CD4-positive, alpha-beta T cell treated with Interleukin-4 for 1 hour (primary cell): Measurements from ENCODE around the gene CHMP6.

Experiments used
- DNase-seq, 2 donors: peaks; one replicate each; pipeline ENCODE4 v3.0.0-alpha.2; 2020 to 2022

The CHMP6 gene

DNA sequence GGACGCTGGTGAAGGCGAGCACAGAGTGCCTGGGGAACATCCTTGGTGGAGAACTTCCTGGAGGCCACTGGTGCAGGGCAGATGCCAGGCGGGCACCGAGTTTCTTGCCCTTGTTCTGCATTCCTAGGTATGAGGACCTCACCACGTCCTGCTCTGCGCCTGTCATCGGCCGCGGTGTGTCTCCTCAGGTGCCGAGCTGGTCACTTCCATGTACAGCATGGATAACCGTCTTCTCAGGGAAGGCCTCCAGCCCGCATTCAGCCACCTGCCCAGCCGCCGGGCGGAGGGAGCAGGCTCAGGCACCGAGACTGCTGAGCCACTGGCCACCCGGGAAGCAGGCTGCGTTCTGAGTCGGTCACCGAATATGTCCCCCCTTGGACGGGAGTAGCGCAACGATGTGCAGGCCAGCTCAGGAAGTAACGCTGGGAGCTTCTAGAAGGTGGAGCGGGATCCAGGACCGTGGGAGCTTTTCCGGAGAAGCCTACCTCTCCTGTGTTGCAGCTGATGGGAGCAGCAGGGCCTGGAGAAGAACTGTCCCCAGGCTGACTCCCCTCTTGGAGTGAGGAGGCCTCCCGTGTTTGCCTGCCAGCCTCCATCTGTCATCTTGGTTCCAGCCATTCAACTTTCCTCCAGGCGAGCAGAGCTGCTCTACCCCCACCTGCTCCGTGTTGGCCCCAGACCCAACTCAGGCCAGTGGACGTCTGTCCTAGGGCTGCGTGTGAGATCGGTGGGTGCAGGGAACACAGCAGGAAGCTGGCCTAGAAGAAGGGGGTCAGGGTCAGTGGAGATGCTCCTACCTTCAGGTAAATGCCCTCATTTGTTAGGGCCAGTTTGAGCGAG lies 41.2 kb downstream of the CHMP6 start:
- no peak for DNase-seq

- DNase-seq = no peak
Measured at GRCh38 chr17:81033535-81034167, 42.0 kb downstream of the CHMP6 start.

GRCh38 chr17:81034168-81034777 lies 42.6 kb downstream of the CHMP6 start:
- DNase-seq = no peak

DNA sequence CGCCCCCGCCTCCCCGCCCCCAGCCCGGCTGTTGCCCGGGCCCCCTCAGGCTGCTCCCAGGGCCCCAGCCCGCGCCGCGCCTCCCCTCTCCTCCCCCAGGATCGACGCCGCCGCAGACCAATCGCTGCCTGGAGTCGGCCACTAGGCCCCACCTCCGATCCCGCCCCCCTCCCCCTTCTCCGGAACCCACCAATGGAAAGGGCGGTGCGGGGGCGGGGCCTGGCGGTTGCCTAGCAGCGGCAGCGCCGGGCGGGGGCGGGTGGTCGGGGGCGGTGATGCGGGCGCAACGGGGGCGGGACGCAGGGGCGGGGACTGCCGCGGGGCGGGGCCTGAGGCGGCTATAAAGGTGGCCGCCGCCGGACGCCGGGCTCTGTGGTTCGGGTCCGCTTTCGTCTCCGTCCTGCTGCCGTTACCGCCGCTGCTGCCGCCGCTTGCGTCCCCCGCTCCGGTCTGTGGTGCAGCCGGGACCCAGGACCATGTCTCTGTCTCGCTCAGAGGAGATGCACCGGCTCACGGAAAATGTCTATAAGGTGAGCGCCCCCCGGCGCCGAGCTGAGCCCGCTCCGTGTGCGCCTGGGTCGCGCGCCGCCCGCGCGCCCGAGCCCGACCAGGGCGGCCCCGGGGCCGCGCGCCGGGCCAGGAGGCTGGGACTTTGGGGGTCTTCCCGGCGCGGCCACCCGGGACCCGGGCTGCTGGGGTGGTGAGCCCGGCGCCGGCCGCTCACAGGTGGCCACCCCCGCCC lies 43.3 kb downstream of the CHMP6 start, which contains the start of gene BAIAP2:
BAIAP2 (plus strand) TSS at position 373 of the 742 bp plus-strand sequence; CDS start at position 477, 104 bp downstream.
- DNase-seq = peak; percentile 95 to 96

- no peak for DNase-seq
Measured at GRCh38 chr17:81035521-81036196, 44.0 kb downstream of the CHMP6 start.

- no peak for DNase-seq
Measured at GRCh38 chr17:81036197-81036941, 44.7 kb downstream of the CHMP6 start.

DNA sequence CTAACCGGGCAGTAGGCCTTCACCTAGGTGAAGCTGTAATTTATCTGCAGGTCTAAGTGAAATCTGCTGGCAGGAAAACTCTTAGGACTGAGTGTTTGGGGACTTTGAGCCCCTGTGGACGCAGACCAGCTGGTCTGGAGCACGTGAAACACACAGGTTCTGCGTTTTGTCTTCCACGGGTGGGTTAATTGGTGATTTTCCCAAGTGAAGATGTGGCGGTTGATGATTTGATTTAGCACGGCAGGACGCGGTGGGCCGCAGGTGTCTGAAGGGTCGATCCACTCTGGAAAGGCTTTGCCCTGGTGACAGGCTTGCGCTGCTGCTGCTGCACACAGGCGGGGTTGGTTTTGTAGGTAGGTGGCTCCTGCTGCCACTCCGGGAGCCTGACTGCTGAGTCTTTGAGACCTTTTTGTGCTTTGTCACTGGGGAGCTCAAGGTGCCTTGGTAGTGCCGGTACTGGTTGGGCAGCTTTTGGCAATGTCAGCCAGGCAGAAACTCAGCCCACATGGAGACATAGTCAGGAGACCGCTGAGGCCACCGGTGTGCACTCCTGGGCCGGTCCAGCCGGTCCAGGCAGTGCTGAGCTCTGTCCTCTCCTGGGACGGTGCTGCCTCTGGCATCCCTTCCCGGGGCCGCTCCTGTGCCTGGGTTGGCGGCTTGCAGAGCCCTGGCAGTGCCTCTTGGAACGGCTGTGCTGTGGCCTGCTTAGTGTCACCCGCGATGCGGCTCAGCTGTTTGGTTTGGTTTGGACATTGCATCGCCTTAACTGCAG lies 45.6 kb downstream of the CHMP6 start:
- DNase-seq = no peak

- no peak for DNase-seq
Measured at GRCh38 chr17:81037798-81038733, 46.4 kb downstream of the CHMP6 start.

DNA sequence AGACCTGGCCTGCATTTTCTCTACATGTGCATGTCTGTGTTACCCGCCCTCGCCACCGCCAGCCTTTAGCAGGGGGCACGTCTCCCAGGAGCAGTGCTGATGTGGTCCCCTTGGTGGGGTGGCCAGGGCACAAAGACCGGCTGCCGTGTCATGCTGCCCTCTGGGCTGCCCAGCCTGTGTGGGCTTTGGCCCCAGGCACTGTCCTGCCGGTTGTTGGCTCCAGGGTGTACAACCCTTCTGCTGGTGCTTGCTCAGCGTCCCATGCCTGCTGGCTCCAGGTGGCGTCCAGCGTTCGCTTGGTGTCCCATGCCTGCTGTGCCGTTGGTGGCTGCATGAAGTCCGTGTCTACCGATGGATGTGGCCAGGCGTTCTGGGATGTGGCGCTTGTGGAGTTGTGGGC lies 47.5 kb downstream of the CHMP6 start:
- DNase-seq = no peak

DNA sequence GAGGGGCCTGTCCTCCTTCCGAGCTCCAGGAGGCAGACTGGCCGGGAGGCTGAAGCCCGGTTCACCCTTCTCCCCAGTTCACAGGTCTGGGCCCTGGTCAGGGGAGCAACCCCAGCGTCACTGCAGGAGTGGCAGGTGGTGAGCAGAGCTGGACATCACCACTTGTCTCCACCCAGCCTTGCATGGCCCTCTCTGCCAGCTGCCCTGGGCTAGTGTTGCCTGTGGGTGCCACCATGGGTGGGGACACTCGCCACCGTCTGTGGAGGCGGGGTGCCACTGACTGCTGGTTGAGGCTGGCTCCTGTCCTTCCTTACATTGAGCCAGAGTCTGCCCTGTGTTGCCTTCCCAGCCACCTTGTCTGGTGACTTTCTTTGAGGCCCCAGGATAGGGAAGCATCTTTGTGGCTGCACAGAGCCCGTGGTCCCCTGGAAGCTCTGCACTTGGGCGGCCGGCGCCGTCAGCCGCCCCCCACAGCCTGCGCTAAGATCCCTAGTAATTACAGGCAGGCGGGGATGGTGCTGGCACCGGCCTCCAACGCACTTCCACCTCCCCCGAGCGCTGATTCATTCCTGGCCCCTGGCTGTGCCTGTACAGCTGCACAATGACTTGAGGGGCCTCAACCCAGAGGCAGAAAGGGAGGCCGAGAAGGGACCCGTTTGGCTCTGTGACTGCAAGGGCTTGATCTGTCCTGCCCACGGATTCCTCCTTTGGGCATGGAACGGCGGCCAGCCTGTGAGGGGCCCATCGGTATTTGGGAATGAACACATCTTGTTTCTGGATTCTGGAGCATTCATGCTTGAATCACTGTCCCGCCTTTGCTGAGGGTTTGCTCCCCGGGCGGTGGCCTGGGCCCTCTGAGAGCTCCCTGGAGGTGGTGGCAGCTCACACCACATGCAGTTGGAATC lies 48.5 kb downstream of the CHMP6 start:
- no peak for DNase-seq

DNA sequence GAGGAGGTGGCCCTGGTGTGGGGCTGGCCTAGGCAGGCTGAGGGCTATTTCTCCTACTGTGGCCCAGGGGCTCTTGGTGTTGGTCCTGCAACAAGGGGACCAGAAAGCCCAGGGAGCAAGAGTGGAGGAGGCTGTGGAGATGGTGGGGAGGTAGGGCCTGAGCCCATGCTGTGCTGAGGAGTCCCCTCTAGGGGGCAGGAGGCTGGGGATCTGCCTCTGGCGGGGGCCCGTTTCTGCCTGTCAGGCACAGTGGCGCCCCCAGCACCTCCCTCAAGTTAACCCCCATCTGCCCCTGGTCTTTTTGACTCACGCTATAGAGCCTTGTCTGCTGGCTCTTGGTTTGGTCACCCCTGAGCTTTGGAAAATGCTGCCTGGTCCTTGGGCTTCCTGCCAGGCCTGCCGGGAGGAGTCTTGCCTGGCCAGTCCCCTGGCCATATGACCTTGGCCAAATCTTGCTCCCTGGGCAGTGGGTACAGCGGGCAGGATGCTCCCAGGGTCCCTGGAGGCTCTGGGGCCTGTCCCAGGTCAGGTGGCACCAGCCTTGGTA lies 49.2 kb downstream of the CHMP6 start:
- no peak for DNase-seq

- DNase-seq = no peak
Measured at GRCh38 chr17:81042606-81043005, 51.0 kb downstream of the CHMP6 start.

DNA sequence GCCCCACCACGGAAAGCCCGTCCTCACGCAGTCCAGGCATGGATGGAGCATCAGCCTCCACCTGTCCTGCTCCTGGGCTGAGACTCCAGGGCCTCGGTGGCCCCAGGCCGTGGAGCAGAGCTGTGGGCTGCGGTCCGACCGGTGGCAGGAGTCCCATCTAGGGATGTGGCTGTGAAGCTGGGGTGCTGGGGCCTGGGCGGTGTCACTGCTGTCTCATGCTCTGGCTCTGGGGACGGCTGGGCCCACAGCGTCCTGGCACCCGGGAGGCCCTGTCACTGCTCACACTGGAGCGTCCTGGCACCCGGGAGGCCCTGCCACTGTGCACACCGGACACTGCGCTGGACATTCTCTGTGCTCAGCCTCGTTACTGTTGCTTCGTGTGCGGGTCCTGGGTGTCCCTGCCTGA lies 51.7 kb downstream of the CHMP6 start:
- DNase-seq = no peak

DNA sequence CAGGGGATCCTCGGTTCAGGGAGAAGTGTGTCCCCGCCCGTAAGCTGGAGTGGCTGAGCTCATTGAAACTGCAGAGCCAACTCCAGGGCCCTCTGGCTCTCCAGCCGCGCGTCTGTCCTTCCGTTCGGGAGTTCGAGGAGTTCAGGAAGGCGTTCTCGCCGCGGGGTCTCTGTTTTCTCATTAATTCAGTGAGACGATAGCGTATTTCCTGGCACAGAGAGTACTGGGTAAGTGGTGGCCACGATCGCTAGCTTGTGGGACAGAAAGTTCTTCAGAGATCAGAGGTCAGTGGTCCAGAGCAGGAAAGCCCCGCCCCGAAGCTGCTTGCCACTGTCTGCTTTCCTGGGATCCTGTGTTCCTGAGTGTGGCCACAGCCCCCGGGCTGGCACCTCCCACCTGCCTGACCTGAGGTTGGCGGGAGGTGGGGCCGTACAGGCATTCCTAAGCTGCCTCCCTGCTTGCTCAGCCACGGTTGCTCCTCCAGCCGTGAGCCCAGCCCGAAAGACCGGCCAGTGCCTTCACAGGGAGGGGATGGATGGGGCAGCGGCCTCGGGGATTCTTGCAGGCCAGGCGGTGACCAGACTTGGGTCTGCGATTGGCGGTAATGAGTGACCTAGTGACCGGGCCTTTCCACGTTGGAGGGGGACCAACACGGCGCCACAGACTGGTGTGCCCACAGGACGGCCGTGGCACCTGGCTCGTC lies 52.2 kb downstream of the CHMP6 start:
- DNase-seq = no peak

GRCh38 chr17:81044428-81044763 lies 52.8 kb downstream of the CHMP6 start:
- DNase-seq = no peak

DNA sequence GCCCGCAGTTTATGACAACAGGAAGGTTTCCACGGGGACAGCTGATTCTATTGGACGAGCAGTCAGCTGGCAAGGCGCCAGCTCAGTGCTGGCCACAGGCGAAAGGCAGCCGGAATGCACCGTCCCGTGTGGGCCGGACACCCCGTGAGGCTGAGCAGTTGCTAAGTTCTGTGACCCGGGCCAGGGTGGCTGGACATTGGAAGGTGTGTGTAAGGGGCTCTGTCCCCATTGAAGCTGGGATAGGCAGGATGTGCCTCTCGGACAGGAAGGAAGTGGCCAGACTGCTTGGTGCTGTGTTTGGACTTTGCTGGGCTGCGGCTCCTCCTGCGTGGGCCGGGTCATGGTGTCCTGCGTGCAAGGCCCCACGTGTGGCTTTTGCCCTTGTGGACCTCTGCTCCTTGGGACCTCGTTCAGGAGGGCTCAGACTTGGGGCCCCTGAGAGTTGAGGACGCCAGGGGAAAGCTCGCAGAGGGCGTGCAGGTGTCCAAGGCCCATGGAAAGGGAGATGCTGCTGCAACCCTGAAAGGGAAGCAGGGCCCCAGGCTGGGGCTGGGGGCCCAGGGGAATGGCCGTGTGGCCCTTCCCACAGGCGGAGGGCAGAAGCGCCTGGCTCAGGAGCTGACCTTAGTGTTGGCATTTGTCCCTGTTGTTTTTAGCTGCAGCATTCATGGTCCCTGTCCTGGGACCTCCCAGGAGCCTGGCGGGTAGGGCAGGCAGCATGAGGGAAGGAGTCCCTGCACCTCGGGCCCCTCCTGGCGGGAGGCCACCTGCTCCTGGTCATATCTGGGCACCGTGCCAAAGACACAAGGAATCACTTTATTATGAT lies 53.3 kb downstream of the CHMP6 start:
- DNase-seq = no peak

DNA sequence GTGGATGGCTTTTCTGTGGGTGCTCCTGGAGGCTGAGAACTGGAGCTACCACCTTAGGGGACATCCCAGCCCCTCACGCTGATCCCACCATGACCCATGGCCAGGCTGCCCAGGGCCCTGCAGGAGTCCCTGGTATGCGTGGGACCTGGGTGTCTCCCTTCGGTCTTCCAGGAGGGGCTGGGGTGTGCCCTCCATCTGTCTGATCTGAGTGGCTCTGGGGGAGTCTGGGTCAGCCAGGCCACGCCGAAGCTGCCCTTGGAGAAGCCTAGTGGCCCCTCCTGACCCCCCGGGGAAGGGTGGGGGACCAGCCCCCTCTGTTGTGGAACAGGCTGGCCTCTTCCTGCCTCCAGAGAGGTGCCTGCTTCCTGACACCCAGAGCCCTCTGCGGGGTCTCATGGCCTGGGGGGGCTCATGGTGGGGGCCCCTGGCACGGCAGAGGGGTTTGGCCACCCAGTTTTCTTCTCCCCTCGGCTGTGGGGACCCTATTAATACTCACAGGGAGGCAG lies 54.0 kb downstream of the CHMP6 start:
- DNase-seq = no peak
